Ecto neural progenitor cell (in vitro differentiated cells): ENCODE results near the gene LRFN2.

ENCODE experiments used
- DNase-seq: peaks from one replicate; pipeline ENCODE4 v3.0.0-alpha.2; 2018; ENCODE audit warnings: low spot score

LRFN2 gene

DNA sequence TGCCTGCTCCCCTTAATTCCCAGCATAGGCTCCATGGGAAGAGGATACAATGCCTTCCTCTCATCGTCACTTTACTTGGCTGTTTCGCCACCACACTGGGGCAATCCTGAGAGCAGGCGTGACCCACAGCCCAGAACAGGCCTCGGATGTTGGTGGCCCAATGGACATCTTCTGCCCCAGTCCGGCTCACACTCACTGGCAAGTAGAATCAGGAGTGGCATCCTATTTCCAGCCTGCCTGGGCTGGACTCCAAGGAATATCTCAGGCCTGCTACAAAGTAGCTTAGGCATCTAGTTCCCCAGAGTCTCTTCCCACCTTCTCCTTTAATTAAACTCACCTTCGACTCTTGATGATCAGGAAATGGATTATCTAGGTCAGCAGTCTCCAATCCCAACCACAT lies 110.5 kb downstream of the LRFN2 start:
- no peak for DNase-seq

DNA sequence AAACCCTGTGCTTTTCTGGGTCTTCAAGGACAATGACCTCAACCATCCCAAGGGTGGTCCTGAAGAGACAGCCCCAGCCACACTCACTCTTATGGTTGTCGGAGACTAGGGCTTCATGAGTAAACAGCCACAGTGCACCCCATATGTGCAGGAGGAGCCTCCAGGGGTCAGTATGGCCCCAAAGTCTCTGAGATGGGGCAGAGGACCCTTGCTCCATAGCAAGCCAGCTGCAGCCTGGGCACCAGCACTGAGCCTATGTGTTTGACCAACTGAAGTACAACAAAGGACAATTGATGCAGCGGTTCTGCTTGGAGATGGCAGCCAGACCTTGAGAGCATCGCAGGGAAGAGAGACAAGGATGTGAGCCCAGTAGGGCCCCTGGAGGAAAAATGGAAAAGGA lies 112.2 kb downstream of the LRFN2 start:
- DNase-seq: no peak

DNA sequence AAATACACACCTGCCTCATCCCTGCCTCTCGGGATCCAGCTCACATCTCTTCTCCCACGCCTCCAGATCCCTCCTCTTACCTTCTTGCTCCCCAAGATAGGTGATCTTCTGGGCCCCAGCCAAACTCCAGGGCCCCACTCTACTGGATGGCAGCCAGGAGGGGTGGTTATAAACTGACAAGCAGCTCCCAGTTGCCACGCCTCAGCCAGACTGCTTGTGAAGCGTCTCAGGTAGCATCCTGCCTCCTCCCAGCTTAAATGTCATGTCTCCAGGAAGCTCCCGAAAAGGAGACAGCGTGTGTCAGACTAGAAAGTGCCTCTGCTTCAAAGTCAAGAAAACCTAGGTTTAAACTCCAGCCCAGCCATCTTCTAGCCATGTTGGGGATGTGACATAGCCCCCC lies 114.1 kb downstream of the LRFN2 start:
- no peak for DNase-seq

DNA sequence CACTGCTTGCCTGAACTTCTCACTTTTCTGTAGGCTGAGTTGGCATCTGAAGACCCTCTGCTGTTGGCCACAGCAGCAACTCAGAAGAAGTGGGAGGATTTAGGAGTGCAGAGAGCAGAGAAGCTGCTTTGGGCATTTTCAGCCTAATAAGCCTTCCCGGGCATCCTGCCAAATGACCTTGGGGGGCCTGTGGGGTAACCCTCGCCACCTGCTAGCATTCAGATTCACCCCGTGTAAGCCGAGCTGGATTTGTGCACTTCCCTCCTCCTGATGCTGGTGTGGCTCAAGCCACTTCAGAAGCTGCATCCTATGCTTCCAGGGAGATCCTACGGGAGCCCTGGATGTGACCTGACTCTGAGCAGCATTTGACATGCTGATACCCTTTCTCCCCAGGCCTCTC lies 114.8 kb downstream of the LRFN2 start:
- DNase-seq: no peak

GRCh38 chr6:40471243-40471642 lies 115.9 kb downstream of the LRFN2 start:
- DNase-seq: no peak

- no peak for DNase-seq
Observed at GRCh38 chr6:40469323-40469722, 117.8 kb downstream of the LRFN2 start.

GRCh38 chr6:40466986-40467539 lies 120.1 kb downstream of the LRFN2 start:
- no peak for DNase-seq

GRCh38 chr6:40461643-40462042 lies 125.5 kb downstream of the LRFN2 start:
- DNase-seq: no peak

GRCh38 chr6:40460380-40460779 lies 126.8 kb downstream of the LRFN2 start:
- no peak for DNase-seq

GRCh38 chr6:40457261-40457660 lies 129.9 kb downstream of the LRFN2 start:
- DNase-seq: no peak

- no peak for DNase-seq
Observed at GRCh38 chr6:40456390-40457013, 130.7 kb downstream of the LRFN2 start.

- no peak for DNase-seq
Observed at GRCh38 chr6:40455686-40456389, 131.3 kb downstream of the LRFN2 start.

- DNase-seq: no peak
Observed at GRCh38 chr6:40450483-40450882, 136.7 kb downstream of the LRFN2 start.

- DNase-seq: no peak
Observed at GRCh38 chr6:40444811-40445210, 142.4 kb downstream of the LRFN2 start.

DNA sequence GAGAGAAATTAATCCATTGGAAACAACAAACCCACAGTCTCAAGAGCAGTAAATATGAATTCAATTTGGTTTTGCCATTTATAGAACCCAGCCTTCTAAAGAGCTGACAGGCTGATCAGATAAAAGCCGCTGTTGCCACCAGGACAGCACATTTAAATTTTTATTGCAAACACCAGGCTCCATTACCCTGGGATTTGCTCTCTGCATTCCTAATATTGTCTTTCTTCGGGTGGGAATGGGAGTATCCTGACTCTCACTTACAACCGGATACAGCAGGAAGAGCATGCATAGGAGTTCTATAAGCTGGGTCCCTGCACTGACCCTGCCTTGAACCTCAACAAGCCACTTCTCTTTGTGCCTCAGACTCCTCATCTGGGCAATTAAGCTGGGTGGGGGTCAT lies 142.9 kb downstream of the LRFN2 start:
- no peak for DNase-seq

DNA sequence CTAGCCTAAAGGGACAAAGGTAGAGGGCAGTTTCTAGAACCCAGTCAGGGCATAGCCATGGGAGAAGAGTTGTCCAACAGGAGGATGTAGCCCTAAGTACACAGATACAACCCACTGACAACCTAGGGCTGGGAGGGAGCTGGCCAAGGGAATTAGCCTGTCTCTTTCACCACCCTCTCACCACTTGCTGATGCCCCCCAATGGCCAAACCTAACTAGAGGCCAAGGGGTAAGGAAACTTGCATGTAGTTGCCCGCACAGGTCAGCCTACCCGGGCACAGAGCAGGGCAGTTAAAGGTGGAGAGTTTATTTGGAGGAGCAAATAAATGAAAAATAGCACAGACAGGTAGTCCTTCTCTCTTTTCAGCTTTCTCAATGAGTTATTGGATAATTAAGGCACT lies 143.3 kb downstream of the LRFN2 start:
- DNase-seq: no peak

- no peak for DNase-seq
Observed at GRCh38 chr6:40442591-40442990, 144.6 kb downstream of the LRFN2 start.

GRCh38 chr6:40441150-40441549 lies 146.0 kb downstream of the LRFN2 start:
- DNase-seq: no peak

GRCh38 chr6:40440053-40440452 lies 147.1 kb downstream of the LRFN2 start:
- DNase-seq: no peak

DNA sequence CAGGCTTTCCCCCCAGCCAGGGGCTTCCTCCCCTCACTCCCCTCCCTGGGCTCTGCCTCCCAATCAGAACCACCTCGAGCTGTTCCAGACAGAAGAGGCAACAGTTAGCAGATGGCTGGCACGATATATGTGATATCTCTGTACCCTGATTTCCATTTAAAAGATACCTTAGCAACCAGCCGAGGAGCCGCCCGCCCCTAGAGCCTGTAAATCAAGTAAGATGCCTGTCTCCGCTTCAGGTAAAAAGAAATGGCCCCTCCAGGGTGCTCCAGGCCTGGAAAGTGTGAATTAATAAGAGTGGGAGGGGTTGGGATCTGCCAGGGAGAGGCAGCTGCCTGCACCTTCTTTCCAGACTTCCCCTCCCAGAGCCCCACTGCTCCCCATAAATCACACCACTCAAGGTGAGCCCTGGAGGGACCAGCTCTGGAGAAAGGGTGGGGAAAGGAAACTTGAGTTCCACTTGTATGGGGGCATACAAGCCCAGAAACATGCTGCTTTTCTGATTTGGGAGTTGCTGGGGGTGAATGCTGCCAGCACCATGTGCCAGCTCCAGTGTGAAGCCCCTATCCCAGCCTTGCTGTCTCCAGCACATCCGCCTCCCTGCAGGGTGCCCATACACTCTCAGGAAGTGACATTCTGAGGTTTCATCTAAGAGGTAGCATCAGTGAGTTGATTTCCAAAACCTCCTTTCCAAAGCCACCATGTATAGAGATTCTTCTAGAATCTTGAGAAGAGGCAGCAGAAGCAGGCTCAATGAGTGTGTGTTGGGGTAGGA lies 148.0 kb downstream of the LRFN2 start:
- DNase-seq: no peak

DNA sequence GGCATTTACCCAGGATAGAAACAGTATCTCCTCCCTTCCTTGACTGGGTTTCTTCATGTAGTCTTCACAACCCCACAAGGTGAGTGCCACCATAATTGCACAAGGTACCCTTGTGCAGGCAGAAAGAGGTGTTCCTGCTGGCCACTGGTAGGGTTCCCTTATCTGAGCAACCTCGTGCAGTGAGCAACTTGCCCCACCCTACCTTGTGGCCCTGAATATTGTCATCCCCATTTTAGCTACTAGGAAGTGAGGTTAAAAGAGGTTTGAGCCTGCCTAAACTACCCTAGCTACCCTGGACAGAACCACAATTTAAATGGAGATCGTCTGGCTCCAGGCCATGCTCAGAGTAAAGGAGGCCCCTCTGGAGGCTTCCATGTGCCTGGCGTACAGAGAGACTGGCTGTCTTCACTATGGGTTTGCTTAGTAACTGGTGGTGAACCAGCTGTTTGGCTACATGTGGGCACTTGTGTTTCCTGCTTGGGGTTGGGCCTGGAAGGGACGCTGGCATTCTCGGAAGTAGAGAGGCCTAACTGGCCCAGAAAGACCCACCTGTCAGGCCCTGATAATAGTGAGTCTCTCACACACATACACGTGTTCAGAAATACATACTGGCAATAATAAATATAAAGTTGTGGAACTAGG lies 148.8 kb downstream of the LRFN2 start:
- no peak for DNase-seq

DNA sequence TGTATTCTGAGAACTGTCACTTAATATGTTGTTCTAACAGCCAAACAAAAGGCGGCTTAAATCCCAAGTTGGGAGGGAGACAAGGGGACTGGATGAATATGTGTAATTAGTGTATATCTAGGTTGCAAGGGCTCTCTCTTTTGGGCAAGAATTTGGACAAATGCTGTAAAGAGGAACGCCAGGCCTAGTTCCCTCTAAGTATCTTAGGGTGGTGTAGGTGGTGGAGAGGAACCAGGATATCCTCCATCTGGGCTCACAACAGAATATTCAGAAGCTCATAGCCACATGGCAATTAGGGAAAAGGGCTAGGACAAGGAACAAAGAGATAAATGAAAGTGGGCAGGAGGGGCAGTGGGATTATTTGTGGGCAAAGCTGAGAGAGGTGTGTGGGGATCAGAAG lies 149.5 kb downstream of the LRFN2 start:
- DNase-seq: no peak
